Measurements from ENCODE around the gene XXYLT1.

Gene XXYLT1

DNA sequence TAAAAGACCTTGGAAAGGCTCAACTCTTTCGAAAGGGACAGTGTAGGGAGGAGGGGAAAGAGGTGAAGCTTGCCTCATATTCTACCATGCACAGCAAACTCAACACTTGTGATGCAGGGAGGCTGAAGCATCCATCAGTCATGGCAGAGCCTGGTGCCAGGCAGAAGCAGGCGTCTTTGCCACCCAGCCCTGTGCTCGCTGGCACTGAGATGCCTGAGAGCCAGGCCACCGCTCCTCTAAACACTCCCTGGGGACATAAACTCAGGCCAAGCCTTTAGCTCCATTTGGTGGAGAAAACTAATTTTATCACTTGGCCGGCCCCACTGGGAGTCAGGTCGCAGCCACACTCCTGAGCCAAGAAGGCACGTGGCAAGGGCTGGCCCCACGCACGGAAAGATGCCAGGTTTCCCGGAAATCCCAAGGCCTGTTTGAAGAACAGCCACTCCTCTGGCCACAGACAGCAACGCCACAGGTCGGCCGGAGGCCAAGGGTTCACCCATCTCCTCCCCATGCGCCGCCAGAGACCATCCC, 30.7 kb downstream of the XXYLT1 start:
- in situ Hi-C loops (cut with MboI; ENCODE audit: low pct_unique_long_range_greater_than_20kb, low sequenced_read_pairs, unreplicated experiment) = no loop called here
- TF ChIP-seq, protein P1, sequence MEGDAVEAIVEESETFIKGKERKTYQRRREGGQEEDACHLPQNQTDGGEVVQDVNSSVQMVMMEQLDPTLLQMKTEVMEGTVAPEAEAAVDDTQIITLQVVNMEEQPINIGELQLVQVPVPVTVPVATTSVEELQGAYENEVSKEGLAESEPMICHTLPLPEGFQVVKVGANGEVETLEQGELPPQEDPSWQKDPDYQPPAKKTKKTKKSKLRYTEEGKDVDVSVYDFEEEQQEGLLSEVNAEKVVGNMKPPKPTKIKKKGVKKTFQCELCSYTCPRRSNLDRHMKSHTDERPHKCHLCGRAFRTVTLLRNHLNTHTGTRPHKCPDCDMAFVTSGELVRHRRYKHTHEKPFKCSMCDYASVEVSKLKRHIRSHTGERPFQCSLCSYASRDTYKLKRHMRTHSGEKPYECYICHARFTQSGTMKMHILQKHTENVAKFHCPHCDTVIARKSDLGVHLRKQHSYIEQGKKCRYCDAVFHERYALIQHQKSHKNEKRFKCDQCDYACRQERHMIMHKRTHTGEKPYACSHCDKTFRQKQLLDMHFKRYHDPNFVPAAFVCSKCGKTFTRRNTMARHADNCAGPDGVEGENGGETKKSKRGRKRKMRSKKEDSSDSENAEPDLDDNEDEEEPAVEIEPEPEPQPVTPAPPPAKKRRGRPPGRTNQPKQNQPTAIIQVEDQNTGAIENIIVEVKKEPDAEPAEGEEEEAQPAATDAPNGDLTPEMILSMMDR (IDR thresholded peaks at IDR 0.05; ENCODE audit: extremely low read depth, insufficient read depth, missing control alignments) = no peak
- no peak for DNase-seq (ENCODE audit: low spot score)

DNA sequence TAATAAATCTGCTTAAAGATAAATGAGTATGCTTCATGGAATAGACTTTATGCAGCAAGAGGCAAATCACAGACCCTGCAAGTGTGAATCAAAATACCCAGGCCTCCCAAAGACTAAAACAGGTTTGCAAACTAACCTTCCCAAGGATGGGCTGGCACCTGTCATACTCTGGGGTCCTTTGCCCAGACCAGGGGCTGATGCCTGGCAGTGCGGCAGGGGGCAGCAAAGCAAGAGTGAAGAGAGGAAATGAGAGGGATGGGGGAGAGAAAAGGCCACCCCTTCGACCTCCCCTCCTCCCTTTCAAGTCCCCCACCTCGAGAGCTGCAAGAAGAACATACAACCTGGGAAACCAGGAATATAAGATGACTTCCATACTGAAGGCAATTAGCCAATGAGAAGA, 31.8 kb downstream of the XXYLT1 start:
- in situ Hi-C loops (cut with MboI; ENCODE audit: low pct_unique_long_range_greater_than_20kb, low sequenced_read_pairs, unreplicated experiment) = no loop called here
- no peak for DNase-seq (ENCODE audit: low spot score)
- TF ChIP-seq, protein P1 (IDR thresholded peaks at IDR 0.05; ENCODE audit: extremely low read depth, insufficient read depth, missing control alignments) = no peak

DNA sequence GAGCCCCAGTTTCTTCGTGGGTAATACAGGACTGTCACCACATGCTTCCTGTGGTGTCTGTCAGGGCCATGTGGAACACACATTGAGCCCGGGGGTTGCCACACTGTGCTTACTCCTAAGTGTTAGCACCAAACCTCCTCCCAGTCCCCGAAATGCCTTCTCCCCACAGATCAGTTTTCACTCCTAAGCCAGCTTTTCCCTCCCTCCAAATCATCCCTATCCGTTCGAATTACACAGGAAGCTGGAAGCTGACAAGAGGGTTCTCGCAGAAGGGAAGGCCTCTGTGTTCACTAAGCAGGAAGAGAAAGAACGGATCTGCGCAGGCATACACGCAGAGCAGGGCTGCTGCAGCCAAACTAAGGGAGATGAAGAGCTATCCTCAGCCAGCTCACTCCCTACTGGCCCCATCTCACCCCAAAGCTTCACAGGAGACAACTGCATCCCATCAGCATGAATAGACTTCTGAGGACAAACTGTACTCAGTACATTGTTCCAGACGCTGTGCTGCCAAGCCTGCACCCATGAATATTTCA, 32.3 kb downstream of the XXYLT1 start:
- TF ChIP-seq, protein P1 (IDR thresholded peaks at IDR 0.05; ENCODE audit: extremely low read depth, insufficient read depth, missing control alignments) = no peak
- DNase-seq (ENCODE audit: low spot score) = no peak
- in situ Hi-C loops (cut with MboI; ENCODE audit: low pct_unique_long_range_greater_than_20kb, low sequenced_read_pairs, unreplicated experiment) = no loop called here

DNA sequence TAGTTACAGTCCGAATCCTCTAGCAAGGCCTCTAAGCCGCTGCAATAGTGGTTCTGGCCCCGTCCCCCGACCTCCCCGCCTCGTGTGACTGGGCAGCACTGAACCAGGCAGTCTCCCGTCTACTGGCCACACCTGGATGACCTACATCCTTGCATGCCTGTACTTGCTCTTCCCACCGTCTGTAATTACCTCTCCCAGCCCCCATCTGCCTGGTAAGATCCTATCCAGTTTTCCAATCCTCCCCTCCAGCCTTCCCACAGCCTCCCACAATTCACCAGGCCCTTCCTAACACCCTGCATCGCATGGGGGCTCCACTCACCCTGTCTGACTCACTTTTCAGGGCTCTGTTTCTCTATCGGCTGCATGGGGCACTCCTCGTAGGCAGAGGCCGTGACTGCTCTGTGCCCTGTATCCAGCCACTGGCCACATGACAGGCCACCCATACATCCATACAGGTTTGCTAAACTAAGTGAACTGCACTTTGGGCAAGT, 32.8 kb downstream of the XXYLT1 start:
- no peak for DNase-seq (ENCODE audit: low spot score)
- in situ Hi-C loops (cut with MboI; ENCODE audit: low pct_unique_long_range_greater_than_20kb, low sequenced_read_pairs, unreplicated experiment) = no loop called here
- TF ChIP-seq, protein P1 (IDR thresholded peaks at IDR 0.05; ENCODE audit: extremely low read depth, insufficient read depth, missing control alignments) = no peak

DNA sequence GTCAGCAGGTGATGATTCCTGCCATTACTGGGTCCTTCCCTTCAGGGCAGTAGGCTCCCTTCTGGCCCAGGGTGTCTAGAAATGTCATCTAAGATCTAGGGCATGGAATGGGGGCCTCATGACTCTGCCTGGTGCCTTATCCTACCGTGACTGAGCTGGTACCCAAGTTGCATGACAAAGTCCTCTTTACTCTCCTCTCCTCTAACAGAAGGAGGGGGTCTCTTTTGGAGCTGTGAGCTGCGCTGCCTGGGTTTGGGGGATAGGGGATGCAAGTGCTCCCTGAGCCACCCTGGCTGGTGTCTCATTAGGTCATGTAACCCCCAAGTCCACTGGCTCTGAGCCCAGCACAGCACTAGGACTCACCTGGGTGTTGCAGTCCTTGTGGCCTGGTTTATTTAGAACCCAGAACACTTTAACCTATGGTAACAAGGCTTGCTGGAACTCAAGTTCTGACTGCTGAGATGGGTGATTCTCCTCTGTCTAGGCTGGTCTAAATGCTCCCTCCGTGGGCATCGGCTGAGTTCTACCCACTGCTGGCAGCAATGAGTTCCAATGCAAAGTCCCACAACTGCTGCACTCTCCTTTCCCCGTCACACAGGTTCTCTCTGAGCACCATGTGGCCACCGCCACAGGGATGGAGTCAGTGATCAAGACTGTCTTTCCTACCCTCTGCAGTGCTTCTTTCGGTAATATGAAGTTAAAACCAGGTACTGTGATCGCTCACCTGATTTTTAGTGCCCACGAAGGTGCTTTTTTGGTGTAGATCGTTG, 34.0 kb downstream of the XXYLT1 start:
- in situ Hi-C loops (cut with MboI; ENCODE audit: low pct_unique_long_range_greater_than_20kb, low sequenced_read_pairs, unreplicated experiment) = no loop called here
- no peak for DNase-seq (ENCODE audit: low spot score)
- TF ChIP-seq, protein P1 (IDR thresholded peaks at IDR 0.05; ENCODE audit: extremely low read depth, insufficient read depth, missing control alignments) = no peak

DNA sequence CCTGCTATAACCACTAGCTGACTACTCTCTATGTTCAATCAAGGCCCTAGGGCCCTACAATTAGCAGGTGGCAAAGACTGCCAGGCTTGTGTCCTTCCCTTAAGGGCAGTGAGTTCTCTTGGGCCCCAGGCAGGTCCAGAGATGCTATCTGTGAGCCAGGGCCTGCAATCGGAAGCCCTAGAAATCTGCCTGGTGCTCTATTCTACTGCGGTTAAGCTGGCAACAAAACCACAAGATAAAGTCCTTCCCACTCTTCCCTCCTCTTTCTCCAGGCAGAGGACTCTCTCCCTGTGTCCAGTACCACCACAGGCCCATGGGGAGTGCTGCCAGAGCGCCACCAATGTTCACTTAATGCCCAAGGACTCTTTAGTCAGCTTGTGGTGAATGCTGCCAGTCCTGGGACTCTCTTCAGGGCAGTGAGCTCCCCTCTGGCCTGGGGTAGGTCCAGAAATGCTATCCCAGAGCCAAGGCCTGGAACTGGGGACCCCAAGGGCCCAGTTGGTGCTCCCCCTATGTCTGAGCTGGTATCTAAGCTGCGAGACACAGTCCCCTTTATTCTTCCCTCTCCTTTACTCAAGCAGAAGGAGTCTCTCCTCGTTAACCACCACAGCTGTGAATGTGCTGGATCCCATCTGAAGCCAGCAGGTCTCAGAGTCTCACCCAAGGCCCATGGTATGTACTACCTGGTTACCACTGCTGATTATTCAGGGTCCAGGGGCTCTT, 34.7 kb downstream of the XXYLT1 start:
- TF ChIP-seq, protein P1 (IDR thresholded peaks at IDR 0.05; ENCODE audit: extremely low read depth, insufficient read depth, missing control alignments) = no peak
- in situ Hi-C loops (cut with MboI; ENCODE audit: low pct_unique_long_range_greater_than_20kb, low sequenced_read_pairs, unreplicated experiment) = no loop called here
- DNase-seq (ENCODE audit: low spot score) = no peak
